Endodermal cell (in vitro differentiated cells): ENCODE data around the gene ZNF860. TPM values are rescaled to one million over a fixed set of nuclear protein-coding genes. Genes with fewer than 3 reads are reported as not detected.

Experiments used
- DNase-seq: peaks from one replicate; pipeline ENCODE4 v3.0.0-alpha.2; 2017
- H3K27ac ChIP-seq: 2 replicates; pipeline ENCODE4 v1.5.1; 2013; ENCODE audit warnings: mild to moderate bottlenecking, low read depth, low read length, moderate library complexity
- H3K27me3 ChIP-seq: 2 replicates; pipeline ENCODE4 v1.6.1; 2013; ENCODE audit warnings: mild to moderate bottlenecking, low read length, moderate library complexity; ENCODE audit not compliant: insufficient read depth, control insufficient read depth, poor library complexity, severe bottlenecking
- H3K36me3 ChIP-seq: 2 replicates; pipeline ENCODE4 v1.7.0; 2013; ENCODE audit warnings: mild to moderate bottlenecking, low read length, moderate library complexity; ENCODE audit not compliant: control insufficient read depth, insufficient read depth
- H3K4me1 ChIP-seq: one replicate; pipeline ENCODE4 v1.7.0; 2013; ENCODE audit warnings: low read length; ENCODE audit not compliant: control insufficient read depth, insufficient read depth
- H3K4me3 ChIP-seq: 2 replicates; pipeline ENCODE4 v1.5.1; 2013; ENCODE audit warnings: mild to moderate bottlenecking, low read length, moderate library complexity
- H3K9ac ChIP-seq: 2 replicates; pipeline ENCODE4 v1.6.1; 2013; ENCODE audit warnings: mild to moderate bottlenecking, low read length, moderate library complexity; ENCODE audit not compliant: poor library complexity, severe bottlenecking; ENCODE audit errors: extremely low read depth
- H3K9me3 ChIP-seq: 2 replicates; pipeline ENCODE4 v1.6.1; 2013; ENCODE audit warnings: mild to moderate bottlenecking, low read length, moderate library complexity; ENCODE audit not compliant: control insufficient read depth
- H3K27ac Mint-ChIP-seq: 2 replicates; pipeline ENCODE4 v1.8.0; 2020; ENCODE audit warnings: mixed read lengths
- H3K27me3 Mint-ChIP-seq: 2 replicates; pipeline ENCODE4 v1.8.0; 2021; ENCODE audit warnings: mild to moderate bottlenecking, mixed read lengths; ENCODE audit not compliant: insufficient read depth
- H3K36me3 Mint-ChIP-seq: 2 replicates; pipeline ENCODE4 v1.8.0; 2020; ENCODE audit warnings: low read depth, mixed read lengths
- H3K4me1 Mint-ChIP-seq: 2 replicates; pipeline ENCODE4 v1.8.0; 2020; ENCODE audit warnings: mixed read lengths
- H3K4me3 Mint-ChIP-seq: 2 replicates; pipeline ENCODE4 v1.8.0; 2020; ENCODE audit warnings: mild to moderate bottlenecking, moderate library complexity, mixed read lengths
- H3K9me3 Mint-ChIP-seq: 2 replicates; pipeline ENCODE4 v1.8.0; 2020; ENCODE audit warnings: mild to moderate bottlenecking, mixed read lengths
- WGBS, 2 experiments: methylation state at CpG; one replicate each; pipeline versions ENCODE4 v1.1.5 to v1.1.7; 2013; ENCODE audit warnings: missing lambda C conversion rate in 2 of 2, mixed read lengths in 1 of 2; ENCODE audit not compliant: insufficient coverage in 1 of 2, insufficient read length in 1 of 2; 5-methylcytosine and 5-hydroxymethylcytosine counted together
- total RNA-seq, 2 donors: library from RNA; stranded (reverse); fragmentation: NEBNext Ultra II Directional in 1 of 2; extraction: Animal tissue kit (Norgen Biotek cat#: 25700) in 1 of 2; gene quantifications; 2 replicates in 1 of 2; 3 replicates in 1 of 2; pipeline ENCODE4 v1.2.1, GENCODE V29; 2021
- TF ChIP-seq, protein P1 (sequence below): fragments of 200-600 bp; sonication (generic); conservative IDR thresholded peaks from 2 replicates; pipeline ENCODE4 v1.5.0; 2021; ENCODE audit warnings: antibody characterized with exemption, mild to moderate bottlenecking

Gene ZNF860
- total RNA-seq, 2 donors from 2014 or later: 0.49 to 1.8 TPM

DNA sequence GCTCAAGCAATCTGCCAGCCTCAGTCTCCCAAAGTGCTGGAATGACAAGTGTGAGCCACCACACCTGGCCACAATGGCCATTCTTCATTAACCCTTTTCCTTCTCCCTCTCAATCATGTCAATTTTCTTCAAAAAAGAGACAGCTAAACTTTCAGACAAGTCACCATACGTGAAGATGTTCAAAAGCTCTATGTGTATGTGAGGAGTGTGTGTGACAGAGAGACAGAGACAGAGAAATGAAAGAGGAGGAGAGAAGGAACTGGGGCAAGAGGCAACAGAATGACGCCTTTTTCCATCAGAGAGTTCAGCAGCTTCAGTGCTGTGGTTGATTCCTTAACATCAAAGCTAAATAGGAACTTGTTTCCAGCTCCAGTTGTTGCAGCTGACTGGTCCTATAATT, 27.9 kb upstream of the ZNF860 start:
- no peak overlapping the region for H3K27ac ChIP-seq
- TF ChIP-seq, protein P1, sequence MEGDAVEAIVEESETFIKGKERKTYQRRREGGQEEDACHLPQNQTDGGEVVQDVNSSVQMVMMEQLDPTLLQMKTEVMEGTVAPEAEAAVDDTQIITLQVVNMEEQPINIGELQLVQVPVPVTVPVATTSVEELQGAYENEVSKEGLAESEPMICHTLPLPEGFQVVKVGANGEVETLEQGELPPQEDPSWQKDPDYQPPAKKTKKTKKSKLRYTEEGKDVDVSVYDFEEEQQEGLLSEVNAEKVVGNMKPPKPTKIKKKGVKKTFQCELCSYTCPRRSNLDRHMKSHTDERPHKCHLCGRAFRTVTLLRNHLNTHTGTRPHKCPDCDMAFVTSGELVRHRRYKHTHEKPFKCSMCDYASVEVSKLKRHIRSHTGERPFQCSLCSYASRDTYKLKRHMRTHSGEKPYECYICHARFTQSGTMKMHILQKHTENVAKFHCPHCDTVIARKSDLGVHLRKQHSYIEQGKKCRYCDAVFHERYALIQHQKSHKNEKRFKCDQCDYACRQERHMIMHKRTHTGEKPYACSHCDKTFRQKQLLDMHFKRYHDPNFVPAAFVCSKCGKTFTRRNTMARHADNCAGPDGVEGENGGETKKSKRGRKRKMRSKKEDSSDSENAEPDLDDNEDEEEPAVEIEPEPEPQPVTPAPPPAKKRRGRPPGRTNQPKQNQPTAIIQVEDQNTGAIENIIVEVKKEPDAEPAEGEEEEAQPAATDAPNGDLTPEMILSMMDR: no peak
- peaks cover 29% of the 10 kb centered on the region for H3K9me3 Mint-ChIP-seq

DNA sequence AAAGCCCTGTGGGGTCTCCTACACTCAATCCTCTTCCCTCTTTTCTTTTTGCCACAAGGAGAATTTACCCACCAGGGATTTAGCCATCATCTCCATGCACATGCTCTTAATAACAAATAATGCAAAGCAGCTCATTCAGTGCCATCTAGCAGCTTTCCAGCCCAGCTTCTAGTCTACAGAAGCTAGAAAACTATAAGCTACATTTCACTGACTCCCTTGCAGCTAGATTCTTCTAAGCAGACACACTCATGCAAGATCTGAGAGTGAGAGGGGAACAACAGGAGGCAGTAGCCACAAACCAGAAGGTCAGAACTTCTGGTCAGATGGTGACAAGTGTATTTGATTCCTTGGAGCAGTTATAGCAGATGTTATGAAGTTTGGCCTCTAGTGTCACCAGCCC, 26.0 kb upstream of the ZNF860 start:
- Mint-ChIP-seq H3K27me3 (no peaks in the 10 kb centered on the region), H3K36me3 (peaks cover 8% of the 10 kb centered on the region), H3K4me3 (no peak overlapping the region), H3K4me1 (peaks cover 28% of the 10 kb centered on the region), H3K9me3 (peaks cover 22% of the 10 kb centered on the region), H3K27ac (no peak overlapping the region)
- TF ChIP-seq, protein P1: no peak
- DNase-seq: no peak
- H3K9ac ChIP-seq: no peak overlapping the region
- H3K9me3 ChIP-seq: peaks cover 18% of the 10 kb centered on the region
- H3K27ac ChIP-seq: no peak overlapping the region
- no peaks in the 10 kb centered on the region for H3K27me3 ChIP-seq
- H3K4me3 ChIP-seq: no peak overlapping the region
- peaks cover 18% of the 10 kb centered on the region for H3K4me1 ChIP-seq
- H3K36me3 ChIP-seq: no peaks in the 10 kb centered on the region

More for the DNA sequence above, 27.9 kb upstream of the ZNF860 start:
- 86 to 93% methylated on average over 2 of the region's 2 CpGs for WGBS, 2 experiments
- H3K9me3 ChIP-seq: peaks cover 28% of the 10 kb centered on the region
- H3K4me1 ChIP-seq: no peaks in the 10 kb centered on the region
- no peaks in the 10 kb centered on the region for H3K27me3 ChIP-seq
- H3K36me3 Mint-ChIP-seq: peaks cover 10% of the 10 kb centered on the region
- peaks cover 8% of the 10 kb centered on the region for H3K4me1 Mint-ChIP-seq
- no peak overlapping the region for H3K4me3 Mint-ChIP-seq
- no peak overlapping the region for H3K4me3 ChIP-seq
- H3K36me3 ChIP-seq: no peaks in the 10 kb centered on the region
- H3K27me3 Mint-ChIP-seq: no peaks in the 10 kb centered on the region
- H3K27ac Mint-ChIP-seq: no peak overlapping the region
- no peak for DNase-seq
- no peak overlapping the region for H3K9ac ChIP-seq

DNA sequence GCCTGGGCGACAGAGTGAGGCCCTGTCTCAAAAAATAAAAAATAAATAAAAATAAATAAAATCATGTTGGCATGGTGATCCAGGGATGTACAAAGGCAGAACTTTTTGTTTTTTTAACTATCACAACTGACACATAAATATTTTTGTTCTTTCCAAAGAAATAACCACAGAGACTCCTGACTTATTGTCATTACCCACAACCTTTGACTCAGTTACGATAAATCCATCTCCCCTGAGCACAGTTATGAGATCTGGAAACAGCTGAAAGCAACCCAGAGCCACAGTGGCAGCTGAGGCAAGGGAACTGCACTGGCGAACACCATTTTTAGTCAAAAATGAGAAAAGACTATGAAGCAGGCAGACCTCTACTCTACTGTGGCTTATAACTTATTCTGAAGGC, 24.4 kb upstream of the ZNF860 start:
- Histone ChIP-seq H3K27ac (no peak overlapping the region), H3K36me3 (no peaks in the 10 kb centered on the region), H3K4me1 (peaks cover 22% of the 10 kb centered on the region), H3K9me3 (peaks cover 14% of the 10 kb centered on the region), H3K9ac (no peak overlapping the region), H3K4me3 (no peak overlapping the region), H3K27me3 (no peaks in the 10 kb centered on the region)
- Mint-ChIP-seq H3K27me3 (no peaks in the 10 kb centered on the region), H3K9me3 (peaks cover 19% of the 10 kb centered on the region), H3K4me1 (peaks cover 35% of the 10 kb centered on the region), H3K4me3 (no peak overlapping the region), H3K27ac (no peak overlapping the region), H3K36me3 (peaks cover 4% of the 10 kb centered on the region)
- no peak for DNase-seq
- TF ChIP-seq, protein P1: no peak
- 92 to 98% methylated on average over 2 of the region's 3 CpGs for WGBS, 2 experiments
